ENCODE data around the gene NCBP3.

Gene NCBP3

DNA sequence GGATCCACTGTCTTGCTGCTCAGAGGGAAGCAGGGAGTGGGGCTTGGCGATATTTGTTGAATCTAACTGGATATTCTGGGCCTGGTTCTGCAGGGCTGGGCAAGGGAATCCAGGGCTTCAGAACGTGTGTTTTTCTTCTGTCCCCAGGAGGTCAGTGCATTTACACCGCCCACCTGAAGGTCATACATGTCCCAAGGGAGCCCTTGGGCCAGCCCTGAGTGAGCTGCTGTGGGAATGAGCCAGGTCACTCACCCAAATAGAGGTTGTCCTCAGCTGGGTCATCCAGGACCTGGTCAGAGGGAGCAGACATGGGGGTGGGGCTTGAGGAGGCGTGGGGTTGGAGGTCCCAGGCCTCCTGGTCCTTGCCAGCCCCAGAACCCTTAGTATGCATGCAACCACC lies 36.2 kb upstream of the NCBP3 start:
- no peaks in the 10 kb centered on the region for H3K9me2 ChIP-seq (replicated peaks; ENCODE audit: insufficient read depth, low read length)
- no peak overlapping the region for H3K4me2 ChIP-seq (ENCODE audit: low read depth, low read length)
- no peaks in the 10 kb centered on the region for H3K27me3 ChIP-seq (replicated peaks; ENCODE audit: insufficient read depth, low read length)
- TF ChIP-seq EZH2phosphoT487 (IDR thresholded peaks at IDR 0.05; ENCODE audit: low read length) (no peak), EZH2 (optimal IDR thresholded peaks at IDR 0.05; ENCODE audit: low read depth, low read length) (no peak)
- H3K9me3 ChIP-seq (replicated peaks; ENCODE audit: insufficient read depth, low read length): no peaks in the 10 kb centered on the region
- no peaks in the 10 kb centered on the region for H3F3A ChIP-seq (ENCODE audit: insufficient read depth, low read length)
- no peaks in the 10 kb centered on the region for H4K20me1 ChIP-seq (ENCODE audit: insufficient read depth, low read length)
- no peak for DNase-seq
- H3K9ac ChIP-seq (ENCODE audit: low read length): no peak overlapping the region
- H2AFZ ChIP-seq (ENCODE audit: low read length): no peak overlapping the region
- no peaks in the 10 kb centered on the region for H3K36me3 ChIP-seq (replicated peaks; ENCODE audit: insufficient read depth, low read length)
- H3K4me3 ChIP-seq (ENCODE audit: low read length): no peak overlapping the region
- no peaks in the 10 kb centered on the region for H3K4me1 ChIP-seq (ENCODE audit: low read length)
- no peak overlapping the region for H3K27ac ChIP-seq (ENCODE audit: low read length)
- H3K79me2 ChIP-seq (ENCODE audit: low read length): no peaks in the 10 kb centered on the region

DNA sequence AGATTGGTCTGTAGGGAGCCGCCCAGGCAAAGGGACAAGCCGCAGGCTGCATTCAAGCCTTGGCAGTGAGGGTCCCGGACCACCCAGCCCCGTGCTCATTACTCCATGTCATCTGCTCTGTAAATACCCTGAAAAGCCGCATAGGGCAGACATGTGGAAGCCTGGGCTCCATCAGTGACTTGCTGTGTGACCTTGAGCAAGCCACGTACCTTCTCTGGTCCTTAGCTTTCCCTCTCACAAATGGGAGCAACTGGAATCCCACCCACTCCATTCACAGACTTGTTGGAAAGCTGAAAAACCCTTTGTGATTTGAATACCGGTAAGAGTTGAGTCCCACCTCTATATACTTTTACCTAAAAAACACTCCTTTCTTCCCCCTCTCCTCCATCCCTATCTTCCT lies 34.9 kb upstream of the NCBP3 start:
- no peaks in the 10 kb centered on the region for H4K20me1 ChIP-seq (ENCODE audit: insufficient read depth, low read length)

DNA sequence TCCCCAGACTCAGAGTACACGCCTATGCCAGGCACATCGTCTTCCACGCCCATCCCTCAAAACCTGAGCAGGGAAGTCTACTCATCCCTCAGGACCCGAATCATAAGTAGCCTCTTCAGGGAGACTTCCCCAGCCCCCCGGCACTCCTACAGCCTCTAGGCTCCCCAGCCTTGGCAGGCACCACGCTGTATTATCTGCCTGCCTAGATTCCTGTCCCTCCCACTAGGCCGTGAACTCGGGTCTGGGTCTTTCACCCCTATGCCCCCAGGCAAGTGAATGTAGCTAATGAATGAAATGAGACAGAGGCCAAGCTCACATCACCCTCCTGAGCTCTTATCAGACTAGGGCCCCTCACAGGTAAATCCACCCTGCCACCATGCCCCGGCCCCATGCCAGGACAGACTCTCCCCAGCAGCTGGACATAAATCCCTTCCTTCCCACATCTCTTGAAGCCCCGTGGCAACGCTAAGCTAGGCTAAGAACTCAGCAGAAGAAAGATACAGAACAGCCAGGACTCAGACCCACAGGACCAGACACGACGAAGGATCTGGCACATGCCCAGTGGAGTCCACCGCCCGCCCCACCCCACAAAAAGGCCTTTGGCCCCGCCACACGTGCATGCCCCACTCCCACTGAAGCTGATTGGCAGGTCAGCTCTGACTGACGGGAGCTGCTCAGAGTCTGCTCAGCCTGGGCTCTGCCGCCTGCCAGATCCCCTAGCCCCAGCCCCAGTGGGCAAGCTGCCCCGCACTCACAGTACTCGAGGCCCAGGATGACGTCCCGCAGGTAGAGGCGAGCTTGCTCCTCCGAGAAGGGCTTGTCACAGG lies 33.8 kb upstream of the NCBP3 start:
- H3K27me3 ChIP-seq (replicated peaks; ENCODE audit: insufficient read depth, low read length): no peaks in the 10 kb centered on the region
- no peak overlapping the region for H3K4me2 ChIP-seq (ENCODE audit: low read depth, low read length)
- H3K27ac ChIP-seq (ENCODE audit: low read length): no peak overlapping the region
- TF ChIP-seq EZH2phosphoT487 (IDR thresholded peaks at IDR 0.05; ENCODE audit: low read length): no peak
- no peaks in the 10 kb centered on the region for H3K79me2 ChIP-seq (ENCODE audit: low read length)
- H4K20me1 ChIP-seq (ENCODE audit: insufficient read depth, low read length): no peaks in the 10 kb centered on the region
- H3K4me1 ChIP-seq (ENCODE audit: low read length): no peaks in the 10 kb centered on the region
- H3K9me3 ChIP-seq (replicated peaks; ENCODE audit: insufficient read depth, low read length): no peaks in the 10 kb centered on the region
- H3K4me3 ChIP-seq (ENCODE audit: low read length): no peak overlapping the region
- H3K36me3 ChIP-seq (replicated peaks; ENCODE audit: insufficient read depth, low read length): no peaks in the 10 kb centered on the region
- DNase-seq: no peak
- H2AFZ ChIP-seq (ENCODE audit: low read length): no peak overlapping the region
- H3K9ac ChIP-seq (ENCODE audit: low read length): no peak overlapping the region
- no peaks in the 10 kb centered on the region for H3K9me2 ChIP-seq (replicated peaks; ENCODE audit: insufficient read depth, low read length)
- H3F3A ChIP-seq (ENCODE audit: insufficient read depth, low read length): no peaks in the 10 kb centered on the region

More for the DNA sequence above, 34.9 kb upstream of the NCBP3 start:
- no peaks in the 10 kb centered on the region for H3F3A ChIP-seq (ENCODE audit: insufficient read depth, low read length)
- no peaks in the 10 kb centered on the region for H3K9me3 ChIP-seq (replicated peaks; ENCODE audit: insufficient read depth, low read length)
- no peak overlapping the region for H3K9ac ChIP-seq (ENCODE audit: low read length)
- H3K4me2 ChIP-seq (ENCODE audit: low read depth, low read length): no peak overlapping the region
- no peaks in the 10 kb centered on the region for H3K9me2 ChIP-seq (replicated peaks; ENCODE audit: insufficient read depth, low read length)
- H3K4me1 ChIP-seq (ENCODE audit: low read length): no peaks in the 10 kb centered on the region
- H3K79me2 ChIP-seq (ENCODE audit: low read length): no peaks in the 10 kb centered on the region
- H3K4me3 ChIP-seq (ENCODE audit: low read length): no peak overlapping the region
- H3K27me3 ChIP-seq (replicated peaks; ENCODE audit: insufficient read depth, low read length): no peaks in the 10 kb centered on the region
- TF ChIP-seq EZH2 (optimal IDR thresholded peaks at IDR 0.05; ENCODE audit: low read depth, low read length) (no peak), EZH2phosphoT487 (IDR thresholded peaks at IDR 0.05; ENCODE audit: low read length) (no peak)
- TF ChIP-seq, protein P1, sequence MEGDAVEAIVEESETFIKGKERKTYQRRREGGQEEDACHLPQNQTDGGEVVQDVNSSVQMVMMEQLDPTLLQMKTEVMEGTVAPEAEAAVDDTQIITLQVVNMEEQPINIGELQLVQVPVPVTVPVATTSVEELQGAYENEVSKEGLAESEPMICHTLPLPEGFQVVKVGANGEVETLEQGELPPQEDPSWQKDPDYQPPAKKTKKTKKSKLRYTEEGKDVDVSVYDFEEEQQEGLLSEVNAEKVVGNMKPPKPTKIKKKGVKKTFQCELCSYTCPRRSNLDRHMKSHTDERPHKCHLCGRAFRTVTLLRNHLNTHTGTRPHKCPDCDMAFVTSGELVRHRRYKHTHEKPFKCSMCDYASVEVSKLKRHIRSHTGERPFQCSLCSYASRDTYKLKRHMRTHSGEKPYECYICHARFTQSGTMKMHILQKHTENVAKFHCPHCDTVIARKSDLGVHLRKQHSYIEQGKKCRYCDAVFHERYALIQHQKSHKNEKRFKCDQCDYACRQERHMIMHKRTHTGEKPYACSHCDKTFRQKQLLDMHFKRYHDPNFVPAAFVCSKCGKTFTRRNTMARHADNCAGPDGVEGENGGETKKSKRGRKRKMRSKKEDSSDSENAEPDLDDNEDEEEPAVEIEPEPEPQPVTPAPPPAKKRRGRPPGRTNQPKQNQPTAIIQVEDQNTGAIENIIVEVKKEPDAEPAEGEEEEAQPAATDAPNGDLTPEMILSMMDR (IDR thresholded peaks at IDR 0.05; ENCODE audit: low read length): no peak
- H3K36me3 ChIP-seq (replicated peaks; ENCODE audit: insufficient read depth, low read length): no peaks in the 10 kb centered on the region
- DNase-seq: no peak
- H2AFZ ChIP-seq (ENCODE audit: low read length): no peak overlapping the region
- no peak overlapping the region for H3K27ac ChIP-seq (ENCODE audit: low read length)

DNA sequence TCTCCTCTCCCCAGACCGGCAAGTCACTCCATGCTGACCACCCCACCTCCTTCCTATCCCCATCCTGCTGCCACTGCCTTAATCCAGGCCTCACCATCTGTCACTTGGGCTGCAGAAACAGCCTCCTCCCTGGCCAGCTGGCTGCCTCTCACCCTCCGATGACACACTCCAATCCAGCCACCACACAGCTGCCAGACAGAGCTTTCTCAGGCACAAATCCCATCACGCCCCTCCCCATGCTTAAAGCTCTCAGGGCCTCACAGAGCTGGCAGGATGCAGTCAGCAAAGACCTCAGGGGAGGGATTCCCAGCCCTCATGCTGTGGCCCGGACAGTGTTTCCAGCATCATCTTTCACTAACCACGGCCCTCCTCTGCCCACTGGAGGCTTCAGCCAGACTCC lies 33.1 kb upstream of the NCBP3 start:
- Histone ChIP-seq H3F3A (ENCODE audit: insufficient read depth, low read length) (no peaks in the 10 kb centered on the region), H3K9me2 (replicated peaks; ENCODE audit: insufficient read depth, low read length) (no peaks in the 10 kb centered on the region), H2AFZ (ENCODE audit: low read length) (no peak overlapping the region), H3K4me3 (ENCODE audit: low read length) (no peak overlapping the region), H3K27ac (ENCODE audit: low read length) (no peak overlapping the region), H4K20me1 (ENCODE audit: insufficient read depth, low read length) (no peaks in the 10 kb centered on the region), H3K9me3 (replicated peaks; ENCODE audit: insufficient read depth, low read length) (no peaks in the 10 kb centered on the region), H3K79me2 (ENCODE audit: low read length) (no peaks in the 10 kb centered on the region), H3K4me1 (ENCODE audit: low read length) (no peaks in the 10 kb centered on the region), H3K4me2 (ENCODE audit: low read depth, low read length) (no peak overlapping the region), H3K9ac (ENCODE audit: low read length) (no peak overlapping the region), H3K27me3 (replicated peaks; ENCODE audit: insufficient read depth, low read length) (no peaks in the 10 kb centered on the region), H3K36me3 (replicated peaks; ENCODE audit: insufficient read depth, low read length) (no peaks in the 10 kb centered on the region)
- DNase-seq: no peak
- no peak for TF ChIP-seq EZH2 (optimal IDR thresholded peaks at IDR 0.05; ENCODE audit: low read depth, low read length)
- TF ChIP-seq, protein P1 (IDR thresholded peaks at IDR 0.05; ENCODE audit: low read length): no peak
- TF ChIP-seq EZH2phosphoT487 (IDR thresholded peaks at IDR 0.05; ENCODE audit: low read length): no peak

Measured in MM.1S (cell line).